Prostate gland (tissue), 2 donors: ENCODE results near the gene BARX2. TPM values are rescaled to one million over a fixed set of nuclear protein-coding genes. Genes with fewer than 3 reads are reported as not detected.

Source experiments
- DNase-seq: peaks from one replicate; pipeline ENCODE4 v3.0.0-alpha.2; 2019; ENCODE audit warnings: low spot score
- H3K27ac ChIP-seq, 2 donors: fragments of 200-600 bp; sonication (generic); 2 replicates each; pipeline ENCODE4 v1.5.1; 2017 to 2019
- H3K27me3 ChIP-seq: fragments of 200-600 bp; sonication (generic); replicated peaks from 2 replicates; pipeline ENCODE4 v1.5.1; 2019; ENCODE audit not compliant: insufficient read depth
- H3K36me3 ChIP-seq, 2 donors: fragments of 200-600 bp; sonication (generic); 1 replicate in 1 of 2; 2 replicates in 1 of 2; pipeline versions ENCODE4 v1.5.1 to v1.8.1; 2017 to 2019
- H3K4me1 ChIP-seq: fragments of 200-600 bp; sonication (generic); replicated peaks from 2 replicates; pipeline ENCODE4 v1.5.1; 2019
- H3K4me3 ChIP-seq, 2 donors: fragments of 200-600 bp; sonication (generic); 2 replicates each; pipeline ENCODE4 v1.5.1; 2017 to 2019
- H3K9me3 ChIP-seq: fragments of 200-600 bp; sonication (generic); 2 replicates; pipeline ENCODE4 v1.5.1; 2017
- POLR2A ChIP-seq: fragments of 450-650 bp; IDR thresholded peaks from one replicate; pipeline ENCODE4 v1.6.1; 2016; ENCODE audit warnings: antibody characterized with exemption, mild to moderate bottlenecking
- POLR2AphosphoS5 ChIP-seq: sonication (generic); formaldehyde crosslinking; IDR thresholded peaks from one replicate; pipeline ENCODE4 v1.6.1; 2017; ENCODE audit warnings: antibody characterized with exemption
- WGBS: methylation state at CpG from one replicate; pipeline ENCODE4 v1.1.5; 2018; 5-methylcytosine and 5-hydroxymethylcytosine counted together
- intact Hi-C: fragments of 100-400 bp; cut with DNase I; formaldehyde crosslinking; loops from one replicate; pipeline ENCODE4 v1.14.2; 2022
- total RNA-seq, 2 donors: library from RNA; depleted of rRNA; stranded (reverse); fragments of >200 nt; gene quantifications; one replicate each; pipeline ENCODE4 v1.1.0, GENCODE V29; 2016
- TF ChIP-seq, protein P1 (sequence below), 4 experiments: fragments of 200-600 bp in 2 of 4; fragments of 450-650 bp in 2 of 4; sonication (generic) in 2 of 4; IDR thresholded peaks; 1 replicate in 3 of 4; 2 replicates in 1 of 4; pipeline ENCODE4 v1.5.1; 2016 to 2019; ENCODE audit warnings: antibody characterized with exemption in 4 of 4, mild to moderate bottlenecking in 2 of 4, moderate library complexity in 2 of 4

The BARX2 gene
- total RNA-seq, 2 donors from 2014 or later, result 3.4 to 5.7 TPM

DNA sequence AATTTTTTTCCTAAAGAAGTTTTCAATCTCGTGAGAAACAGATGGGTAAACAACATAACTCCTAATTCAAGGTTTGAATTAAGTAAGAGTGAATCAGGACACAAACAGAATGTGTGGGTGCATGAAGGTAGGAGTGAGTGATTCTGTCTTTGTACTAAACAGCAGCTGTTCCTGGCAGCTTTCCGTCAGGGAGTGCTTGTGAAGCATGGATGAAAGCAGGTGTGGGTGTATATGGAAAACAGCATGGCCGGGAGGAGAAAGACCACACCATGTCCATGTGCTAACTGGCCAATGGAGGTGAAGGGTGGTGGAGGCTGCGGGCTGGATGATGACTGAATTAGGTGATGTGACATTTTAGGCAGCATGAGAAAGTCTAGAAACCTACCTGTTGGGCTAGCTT is 49.6 kb downstream of the BARX2 start:
- DNase-seq, result no peak
- Histone ChIP-seq H3K27ac (no peak overlapping the region), H3K4me1 (no peaks in the 10 kb centered on the region), H3K9me3 (no peaks in the 10 kb centered on the region), H3K4me3 (no peak overlapping the region), H3K36me3 (no peaks in the 10 kb centered on the region), H3K27me3 (no peaks in the 10 kb centered on the region)
- no peak for TF ChIP-seq POLR2AphosphoS5
- TF ChIP-seq POLR2A, result no peak
- TF ChIP-seq, protein P1, sequence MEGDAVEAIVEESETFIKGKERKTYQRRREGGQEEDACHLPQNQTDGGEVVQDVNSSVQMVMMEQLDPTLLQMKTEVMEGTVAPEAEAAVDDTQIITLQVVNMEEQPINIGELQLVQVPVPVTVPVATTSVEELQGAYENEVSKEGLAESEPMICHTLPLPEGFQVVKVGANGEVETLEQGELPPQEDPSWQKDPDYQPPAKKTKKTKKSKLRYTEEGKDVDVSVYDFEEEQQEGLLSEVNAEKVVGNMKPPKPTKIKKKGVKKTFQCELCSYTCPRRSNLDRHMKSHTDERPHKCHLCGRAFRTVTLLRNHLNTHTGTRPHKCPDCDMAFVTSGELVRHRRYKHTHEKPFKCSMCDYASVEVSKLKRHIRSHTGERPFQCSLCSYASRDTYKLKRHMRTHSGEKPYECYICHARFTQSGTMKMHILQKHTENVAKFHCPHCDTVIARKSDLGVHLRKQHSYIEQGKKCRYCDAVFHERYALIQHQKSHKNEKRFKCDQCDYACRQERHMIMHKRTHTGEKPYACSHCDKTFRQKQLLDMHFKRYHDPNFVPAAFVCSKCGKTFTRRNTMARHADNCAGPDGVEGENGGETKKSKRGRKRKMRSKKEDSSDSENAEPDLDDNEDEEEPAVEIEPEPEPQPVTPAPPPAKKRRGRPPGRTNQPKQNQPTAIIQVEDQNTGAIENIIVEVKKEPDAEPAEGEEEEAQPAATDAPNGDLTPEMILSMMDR (IDR thresholded peaks at IDR 0.05), result no peak
- intact Hi-C loops, result no loop called here
- WGBS, result 81% methylated on average over 4 of the region's 4 CpGs

DNA sequence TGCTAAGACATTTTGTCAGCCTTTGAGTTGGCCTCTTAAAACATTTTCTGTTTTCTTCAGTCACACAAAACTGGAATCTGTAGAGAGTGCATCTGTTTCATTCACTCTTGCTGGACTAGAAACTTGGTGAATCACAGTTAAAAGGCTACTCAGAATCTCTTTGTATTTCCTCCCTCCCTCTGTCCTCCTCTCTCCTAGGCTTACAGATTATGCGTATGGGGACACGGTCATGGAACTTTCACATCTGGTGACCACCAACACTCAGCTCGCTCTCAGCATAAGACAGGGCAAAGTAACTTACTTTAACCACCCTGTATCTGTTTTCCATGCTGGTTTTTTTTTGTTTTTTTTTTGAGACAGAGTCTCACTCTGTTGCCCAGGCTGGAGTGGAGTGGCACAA is 50.4 kb downstream of the BARX2 start:
- Histone ChIP-seq H3K27ac (no peak overlapping the region), H3K4me1 (no peaks in the 10 kb centered on the region), H3K27me3 (no peaks in the 10 kb centered on the region), H3K9me3 (no peaks in the 10 kb centered on the region), H3K4me3 (no peak overlapping the region), H3K36me3 (no peaks in the 10 kb centered on the region)
- no peak for DNase-seq
- intact Hi-C loops, result no loop called here
- WGBS, result 98% methylated on average over 3 of the region's 3 CpGs
- no peak for TF ChIP-seq POLR2A
- TF ChIP-seq, protein P1 (IDR thresholded peaks at IDR 0.05), result no peak
- TF ChIP-seq POLR2AphosphoS5, result no peak

- no peak for DNase-seq
- H3K36me3 ChIP-seq, result no peaks in the 10 kb centered on the region
- no peak for TF ChIP-seq POLR2AphosphoS5
- TF ChIP-seq, protein P1 (IDR thresholded peaks at IDR 0.05), result no peak
- no peak for TF ChIP-seq POLR2A
- H3K4me1 ChIP-seq, result no peaks in the 10 kb centered on the region
- intact Hi-C loops, result no loop called here
- H3K27me3 ChIP-seq, result no peaks in the 10 kb centered on the region
- 91% methylated on average over 3 of the region's 3 CpGs for WGBS
- no peak overlapping the region for H3K4me3 ChIP-seq
- no peak overlapping the region for H3K27ac ChIP-seq
- no peaks in the 10 kb centered on the region for H3K9me3 ChIP-seq
Measured at GRCh38 chr11:129426776-129427175, 51.1 kb downstream of the BARX2 start.

GRCh38 chr11:129427376-129427775 is 51.7 kb downstream of the BARX2 start:
- Histone ChIP-seq H3K36me3 (no peaks in the 10 kb centered on the region), H3K9me3 (no peaks in the 10 kb centered on the region), H3K27ac (no peak overlapping the region), H3K4me3 (no peak overlapping the region), H3K27me3 (no peaks in the 10 kb centered on the region), H3K4me1 (no peaks in the 10 kb centered on the region)
- intact Hi-C loops, result no loop called here
- no peak for DNase-seq
- TF ChIP-seq POLR2A, result no peak
- TF ChIP-seq POLR2AphosphoS5, result no peak
- TF ChIP-seq, protein P1 (IDR thresholded peaks at IDR 0.05), result no peak
- 78% methylated on average over 3 of the region's 3 CpGs for WGBS

DNA sequence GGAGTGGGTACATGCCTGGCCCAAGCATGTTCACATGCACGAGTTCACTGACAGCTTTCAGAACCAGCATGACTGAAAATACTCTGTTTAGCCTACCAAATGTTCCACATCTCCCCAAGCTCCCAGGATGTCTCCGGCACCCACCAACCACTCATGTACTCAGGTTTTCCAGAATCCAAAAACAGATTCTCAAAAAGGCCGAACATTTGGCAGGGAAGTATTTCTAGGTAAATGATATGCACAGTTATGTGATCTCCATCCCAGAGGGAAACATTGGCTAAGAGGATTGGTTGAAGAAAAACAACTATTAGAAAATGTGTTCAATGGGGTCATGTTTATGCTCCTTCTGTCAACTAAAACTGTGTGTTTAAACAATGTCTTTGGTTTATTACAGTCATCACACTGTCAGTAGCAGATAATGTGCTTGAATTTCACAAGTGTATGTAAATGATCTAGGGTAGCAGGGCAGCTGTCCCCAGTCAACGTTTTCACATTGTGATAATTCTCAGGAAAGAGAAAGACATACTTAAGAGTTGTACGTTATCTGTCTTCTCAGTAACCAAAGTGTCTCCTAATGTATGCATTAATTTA is 52.3 kb downstream of the BARX2 start:
- Histone ChIP-seq H3K9me3 (no peaks in the 10 kb centered on the region), H3K36me3 (no peaks in the 10 kb centered on the region), H3K4me3 (no peak overlapping the region), H3K4me1 (no peaks in the 10 kb centered on the region), H3K27me3 (no peaks in the 10 kb centered on the region), H3K27ac (no peak overlapping the region)
- intact Hi-C loops, result no loop called here
- DNase-seq, result no peak
- 58% methylated on average over 5 of the region's 5 CpGs for WGBS
- TF ChIP-seq POLR2A, result no peak
- TF ChIP-seq POLR2AphosphoS5, result no peak
- TF ChIP-seq, protein P1 (IDR thresholded peaks at IDR 0.05), result no peak
